Endothelial cell (in vitro differentiated cells): ENCODE measurements around the gene NADK2. TPM values are rescaled to one million over a fixed set of nuclear protein-coding genes. Genes with fewer than 3 reads are reported as not detected.

Source experiments
- DNase-seq: peaks from one replicate; pipeline ENCODE4 v3.0.0; 2021; ENCODE audit warnings: low spot score
- H3K27ac Mint-ChIP-seq: one replicate; pipeline ENCODE4 v1.8.0; 2021; ENCODE audit warnings: mixed read lengths, inconsistent platforms; ENCODE audit not compliant: unreplicated experiment
- H3K27me3 Mint-ChIP-seq: one replicate; pipeline ENCODE4 v1.8.0; 2021; ENCODE audit warnings: mild to moderate bottlenecking, moderate library complexity, mixed read lengths, inconsistent platforms; ENCODE audit not compliant: unreplicated experiment
- H3K36me3 Mint-ChIP-seq: one replicate; pipeline ENCODE4 v1.8.0; 2021; ENCODE audit warnings: mild to moderate bottlenecking, low read depth, mixed read lengths, inconsistent platforms; ENCODE audit not compliant: unreplicated experiment
- H3K4me1 Mint-ChIP-seq: one replicate; pipeline ENCODE4 v1.8.0; 2021; ENCODE audit warnings: mild to moderate bottlenecking, mixed read lengths, inconsistent platforms; ENCODE audit not compliant: unreplicated experiment
- H3K4me3 Mint-ChIP-seq: one replicate; pipeline ENCODE4 v1.8.0; 2021; ENCODE audit warnings: mild to moderate bottlenecking, mixed read lengths, inconsistent platforms; ENCODE audit not compliant: unreplicated experiment
- H3K9me3 Mint-ChIP-seq: one replicate; pipeline ENCODE4 v1.8.0; 2021; ENCODE audit warnings: mixed read lengths, inconsistent platforms; ENCODE audit not compliant: unreplicated experiment
- total RNA-seq: library from RNA; stranded (reverse); fragmentation: NEBNext Ultra II Directional; extraction: Animal tissue kit (Norgen Biotek cat#: 25700); gene quantifications from one replicate; pipeline ENCODE4 v1.2.1, GENCODE V29; 2021; ENCODE audit not compliant: unreplicated experiment
- TF ChIP-seq, protein P1 (sequence below): fragments of 200-600 bp; sonication (generic); IDR thresholded peaks from one replicate; pipeline ENCODE4 v1.5.0; 2021; ENCODE audit warnings: antibody characterized with exemption; ENCODE audit not compliant: unreplicated experiment

NADK2 gene
- total RNA-seq, 1 donor from 2014 or later = 27.0 TPM

DNA sequence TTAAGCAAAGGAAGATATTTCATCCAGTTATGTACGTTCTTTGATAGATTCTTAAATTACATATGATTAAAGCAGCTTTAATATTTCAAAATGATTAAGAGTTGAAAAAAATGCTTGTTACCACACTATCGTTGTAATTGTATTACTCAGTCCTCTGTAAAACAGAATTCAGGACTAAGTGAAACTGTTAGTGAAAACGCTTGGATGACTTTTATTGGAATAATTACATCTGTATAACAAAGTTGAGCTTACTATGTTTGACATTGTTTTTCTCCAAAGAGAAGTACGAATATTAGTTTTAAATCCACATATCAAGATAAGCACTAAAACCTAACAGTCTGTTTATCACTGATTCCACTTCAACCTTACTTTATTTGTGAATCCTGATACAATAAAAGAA lies 8.7 kb upstream of the NADK2 start:
- Mint-ChIP-seq H3K9me3 (no peaks in the 10 kb centered on the region), H3K27me3 (no peaks in the 10 kb centered on the region), H3K4me3 (no peak overlapping the region), H3K36me3 (no peaks in the 10 kb centered on the region), H3K4me1 (no peaks in the 10 kb centered on the region), H3K27ac (no peak overlapping the region)
- DNase-seq = no peak
- TF ChIP-seq, protein P1, sequence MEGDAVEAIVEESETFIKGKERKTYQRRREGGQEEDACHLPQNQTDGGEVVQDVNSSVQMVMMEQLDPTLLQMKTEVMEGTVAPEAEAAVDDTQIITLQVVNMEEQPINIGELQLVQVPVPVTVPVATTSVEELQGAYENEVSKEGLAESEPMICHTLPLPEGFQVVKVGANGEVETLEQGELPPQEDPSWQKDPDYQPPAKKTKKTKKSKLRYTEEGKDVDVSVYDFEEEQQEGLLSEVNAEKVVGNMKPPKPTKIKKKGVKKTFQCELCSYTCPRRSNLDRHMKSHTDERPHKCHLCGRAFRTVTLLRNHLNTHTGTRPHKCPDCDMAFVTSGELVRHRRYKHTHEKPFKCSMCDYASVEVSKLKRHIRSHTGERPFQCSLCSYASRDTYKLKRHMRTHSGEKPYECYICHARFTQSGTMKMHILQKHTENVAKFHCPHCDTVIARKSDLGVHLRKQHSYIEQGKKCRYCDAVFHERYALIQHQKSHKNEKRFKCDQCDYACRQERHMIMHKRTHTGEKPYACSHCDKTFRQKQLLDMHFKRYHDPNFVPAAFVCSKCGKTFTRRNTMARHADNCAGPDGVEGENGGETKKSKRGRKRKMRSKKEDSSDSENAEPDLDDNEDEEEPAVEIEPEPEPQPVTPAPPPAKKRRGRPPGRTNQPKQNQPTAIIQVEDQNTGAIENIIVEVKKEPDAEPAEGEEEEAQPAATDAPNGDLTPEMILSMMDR = no peak

DNA sequence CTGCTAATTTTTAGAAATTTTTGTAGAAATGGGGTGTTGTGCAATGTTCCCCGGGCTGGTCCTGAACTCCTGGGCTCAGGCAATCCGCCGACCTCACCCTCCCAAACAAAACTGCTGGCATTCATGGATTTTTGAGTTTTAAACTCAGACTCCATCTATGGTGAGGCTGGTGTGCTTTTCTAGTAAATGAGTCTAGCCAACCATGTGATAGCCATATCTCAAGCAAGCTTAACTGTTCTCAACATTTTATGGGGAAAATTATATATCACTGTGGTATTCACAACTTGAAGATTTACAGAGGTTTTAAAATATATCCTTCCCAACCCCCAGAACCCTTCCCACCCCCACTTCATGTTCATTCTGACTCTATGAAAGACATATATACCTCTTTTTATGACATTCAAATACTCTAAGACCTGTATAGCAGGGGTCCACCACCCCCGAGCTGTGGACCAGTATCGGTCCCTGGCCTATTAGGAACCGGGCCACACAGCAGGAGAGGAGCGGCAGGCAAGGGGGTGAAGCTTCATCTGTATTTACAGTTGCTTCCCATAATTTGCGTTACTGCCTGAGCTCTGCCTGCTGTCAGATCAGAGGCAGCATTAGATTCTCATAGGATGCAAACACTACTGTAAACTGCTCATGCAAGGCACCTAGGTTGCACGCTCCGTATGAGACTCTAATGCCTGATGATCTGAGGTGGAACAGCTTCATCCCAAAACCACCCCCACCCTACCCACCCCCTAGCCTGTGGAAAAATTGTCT lies 4.5 kb upstream of the NADK2 start:
- Mint-ChIP-seq H3K36me3 (no peaks in the 10 kb centered on the region), H3K9me3 (no peaks in the 10 kb centered on the region), H3K4me1 (peaks cover 8% of the 10 kb centered on the region), H3K27ac (no peak overlapping the region), H3K27me3 (peaks cover 5% of the 10 kb centered on the region), H3K4me3 (no peak overlapping the region)
- DNase-seq = no peak
- TF ChIP-seq, protein P1 = no peak

DNA sequence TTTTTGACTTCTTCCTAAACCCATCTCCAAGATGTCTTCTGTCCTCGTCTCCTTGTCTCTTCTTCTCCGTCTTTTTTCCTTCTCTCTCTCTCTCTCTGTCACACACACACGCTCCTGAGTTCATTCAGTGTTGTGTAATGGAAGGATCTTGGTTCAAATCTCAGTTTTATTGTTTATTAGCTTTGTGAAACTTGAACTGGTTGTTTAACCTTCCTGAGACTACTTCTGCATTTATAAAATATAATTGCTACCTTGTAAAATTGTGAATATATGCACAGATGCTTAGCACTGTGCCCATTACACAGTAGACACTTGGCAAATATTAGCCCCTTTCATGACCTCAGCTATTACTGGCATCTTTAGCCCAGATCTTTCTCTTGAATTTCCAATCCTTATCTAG lies 2.4 kb upstream of the NADK2 start:
- Mint-ChIP-seq H3K27me3 (peaks cover 5% of the 10 kb centered on the region), H3K4me3 (no peak overlapping the region), H3K9me3 (no peaks in the 10 kb centered on the region), H3K36me3 (no peaks in the 10 kb centered on the region), H3K27ac (no peak overlapping the region), H3K4me1 (peaks cover 15% of the 10 kb centered on the region)
- DNase-seq = no peak
- TF ChIP-seq, protein P1 = no peak

DNA sequence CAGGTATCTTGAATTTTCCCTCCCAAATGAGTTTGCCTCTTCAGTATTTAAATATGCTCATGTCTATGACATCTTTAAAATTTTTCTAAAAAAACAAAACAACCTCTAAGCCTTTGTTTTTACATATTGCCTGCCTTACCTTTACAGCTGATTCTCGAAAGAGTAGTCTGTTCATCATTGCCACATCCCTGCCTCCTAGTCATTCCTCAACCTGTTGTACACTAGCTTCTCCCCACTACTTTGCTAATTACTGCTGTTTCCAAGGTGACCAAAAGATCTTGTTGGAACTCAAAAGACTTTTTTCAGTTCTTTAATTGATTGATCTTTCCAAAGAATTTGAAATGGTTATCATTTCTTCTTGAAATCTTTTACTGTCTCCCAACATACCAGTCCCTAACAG lies 1.9 kb upstream of the NADK2 start:
- Mint-ChIP-seq H3K36me3 (no peaks in the 10 kb centered on the region), H3K27me3 (peaks cover 5% of the 10 kb centered on the region), H3K9me3 (no peaks in the 10 kb centered on the region), H3K4me3 (peak overlapping the region; percentile 91), H3K4me1 (peaks cover 18% of the 10 kb centered on the region), H3K27ac (peak overlapping the region; percentile 96)
- no peak for DNase-seq
- TF ChIP-seq, protein P1 = no peak
